GM12878 (cell line): ENCODE measurements around the gene LBX1. TPM values are rescaled to one million over a fixed set of nuclear protein-coding genes. Genes with fewer than 3 reads are reported as not detected.

Experiments used
- ATAC-seq: fragments of 200-7000 bp; cut with Tn5 transposase; 3 replicates; pipeline ENCODE4 v1.9.1; 2020; ENCODE audit warnings: mild to moderate bottlenecking, moderate library complexity
- BruUV-seq: library from RNA; stranded (reverse); fragments of 400-500 nt; replicated peaks from 2 replicates; lab custom pipeline; 2021; lab: Mats Ljungman, UMichigan
- CTCF ChIA-PET: fragments of 300-600 bp; sonication (Branson Sonifier 250); formaldehyde crosslinking; extraction: SDS; loops from one replicate; lab custom pipeline; 2021; ENCODE audit warnings: inconsistent platforms; lab: Yijun Ruan, JAX
- POLR2A ChIA-PET: fragments of 350-600 bp; formaldehyde crosslinking; extraction: SDS; loops from one replicate; lab custom pipeline; 2021; ENCODE audit warnings: inconsistent platforms; lab: Charles Lee
- RAD21 ChIA-PET: fragments of 300-600 bp; sonication (Branson Sonifier 250); formaldehyde crosslinking; loops from one replicate; lab custom pipeline; 2023; ENCODE audit warnings: antibody characterized with exemption; ENCODE audit not compliant: unreplicated experiment; lab: Charles Lee
- SMC1A ChIA-PET: fragments of 300-600 bp; sonication (Branson Sonifier 250); formaldehyde crosslinking; loops from one replicate; lab custom pipeline; 2023; ENCODE audit not compliant: unreplicated experiment, uncharacterized antibody; lab: Charles Lee
- DNase-seq: peaks from one replicate; pipeline ENCODE4 v3.0.0-alpha.2; 2011; ENCODE audit warnings: low read depth, low spot score
- FAIRE-seq: peaks from 3 replicates; lab custom pipeline; 2011; peaks lifted over from hg19 to GRCh38; lab: Jason Lieb, UNC
- H2AFZ ChIP-seq: 2 replicates; pipeline ENCODE4 v1.6.0; 2011; ENCODE audit warnings: low read depth, low read length, control low read depth; ENCODE audit not compliant: control insufficient read depth
- H3K27ac ChIP-seq: 2 replicates; pipeline ENCODE4 v1.5.1; 2011; ENCODE audit warnings: control low read depth; ENCODE audit not compliant: control insufficient read depth, insufficient read depth
- H3K27me3 ChIP-seq, 2 experiments: replicated peaks in 1 of 2; 2 replicates each; pipeline versions ENCODE4 v1.6.0 to v1.6.1; 2011; ENCODE audit warnings: low read length in 1 of 2; ENCODE audit not compliant: control insufficient read depth in 2 of 2, insufficient read depth in 2 of 2
- H3K36me3 ChIP-seq, 2 experiments: 2 replicates each; pipeline ENCODE4 v1.5.1; 2011; ENCODE audit warnings: low read length in 1 of 2; ENCODE audit not compliant: control insufficient read depth in 2 of 2, insufficient read depth in 2 of 2
- H3K4me1 ChIP-seq: 2 replicates; pipeline ENCODE4 v1.6.1; 2011; ENCODE audit warnings: mild to moderate bottlenecking, low read length, moderate library complexity, mixed read lengths; ENCODE audit not compliant: control insufficient read depth, insufficient read depth
- H3K4me2 ChIP-seq: 2 replicates; pipeline ENCODE4 v1.6.0; 2011; ENCODE audit warnings: control low read depth; ENCODE audit not compliant: control insufficient read depth, insufficient read depth
- H3K4me3 ChIP-seq: fragments of 200-600 bp; sonication (generic); 2 replicates; pipeline ENCODE4 v1.5.1; 2016
- H3K79me2 ChIP-seq: 2 replicates; pipeline ENCODE4 v1.6.0; 2011; ENCODE audit warnings: low read length; ENCODE audit not compliant: control insufficient read depth, insufficient read depth
- H3K9ac ChIP-seq: 2 replicates; pipeline ENCODE4 v1.8.0; 2011; ENCODE audit warnings: low read length, control low read depth, mixed read lengths; ENCODE audit not compliant: control insufficient read depth, insufficient read depth
- H3K9me3 ChIP-seq: replicated peaks from 3 replicates; pipeline ENCODE4 v1.5.1; 2011; ENCODE audit warnings: mild to moderate bottlenecking, low read length; ENCODE audit not compliant: control insufficient read depth, insufficient read depth
- H4K20me1 ChIP-seq: 2 replicates; pipeline ENCODE4 v1.6.0; 2011; ENCODE audit not compliant: control insufficient read depth, insufficient read depth
- ASH2L ChIP-seq: fragments of 300-600, 200-600 bp; sonication (generic); IDR thresholded peaks from 2 replicates; pipeline ENCODE4 v1.6.1; 2017; ENCODE audit warnings: low read depth, mild to moderate bottlenecking, borderline replicate concordance
- BCL3 ChIP-seq: IDR thresholded peaks from 2 replicates; pipeline ENCODE4 v1.6.1; 2011; ENCODE audit warnings: borderline replicate concordance, low read depth, mild to moderate bottlenecking, moderate library complexity, low read length; ENCODE audit not compliant: insufficient read depth, poor library complexity, severe bottlenecking
- CBX3 ChIP-seq: fragments of 200-600 bp; sonication (generic); IDR thresholded peaks from 2 replicates; pipeline ENCODE4 v1.6.1; 2016; ENCODE audit warnings: low read depth, borderline replicate concordance
- CBX5 ChIP-seq: sonication (generic); IDR thresholded peaks from 2 replicates; pipeline ENCODE4 v1.6.1; 2016; ENCODE audit warnings: low read depth, moderate library complexity, mild to moderate bottlenecking, inconsistent platforms
- CEBPB ChIP-seq, 2 experiments: fragments of 150-350 bp in 1 of 2; IDR thresholded peaks; 2 replicates each; pipeline ENCODE4 v1.6.1; 2012 to 2014; ENCODE audit warnings: low read depth in 2 of 2, low read length in 2 of 2, borderline replicate concordance in 1 of 2, inconsistent platforms in 1 of 2
- EGR1 ChIP-seq, 2 experiments: IDR thresholded peaks; 1 replicate in 1 of 2; 2 replicates in 1 of 2; pipeline ENCODE4 v1.6.1; 2011 to 2012; ENCODE audit warnings: low read depth in 2 of 2, low read length in 2 of 2, borderline replicate concordance in 1 of 2, mild to moderate bottlenecking in 1 of 2, moderate library complexity in 1 of 2
- EP300 ChIP-seq, 2 experiments: fragments of 150-350 bp in 1 of 2; IDR thresholded peaks; 2 replicates each; pipeline ENCODE4 v1.6.1; 2011 to 2012; ENCODE audit warnings: low read depth in 2 of 2, low read length in 2 of 2, borderline replicate concordance in 1 of 2, improper control_type of control experiment in 1 of 2, inconsistent platforms in 1 of 2; ENCODE audit not compliant: control insufficient read depth in 1 of 2
- JUND ChIP-seq: IDR thresholded peaks from 2 replicates; pipeline ENCODE4 v1.6.1; 2012; ENCODE audit warnings: low read depth, mild to moderate bottlenecking, low read length, improper control_type of control experiment, moderate library complexity
- KAT2A ChIP-seq: conservative IDR thresholded peaks from 2 replicates; pipeline ENCODE4 v1.6.1; 2011; ENCODE audit warnings: low read depth, low read length; ENCODE audit not compliant: control insufficient read depth
- KLF5 ChIP-seq: fragments of 450-650 bp; IDR thresholded peaks from 2 replicates; pipeline ENCODE4 v1.6.1; 2014; ENCODE audit warnings: mild to moderate bottlenecking; ENCODE audit not compliant: partially characterized antibody
- MEF2B ChIP-seq: fragments of 450-650 bp; IDR thresholded peaks from 2 replicates; pipeline ENCODE4 v1.6.1; 2018; ENCODE audit warnings: mild to moderate bottlenecking, moderate library complexity; ENCODE audit not compliant: partially characterized antibody, poor library complexity, severe bottlenecking
- MLLT1 ChIP-seq: fragments of 450-650 bp; IDR thresholded peaks from 2 replicates; pipeline ENCODE4 v1.6.1; 2016; ENCODE audit warnings: mild to moderate bottlenecking
- MTA3 ChIP-seq: IDR thresholded peaks from 2 replicates; pipeline ENCODE4 v1.6.1; 2012; ENCODE audit warnings: low read length, inconsistent platforms, borderline replicate concordance
- NRF1 ChIP-seq: conservative IDR thresholded peaks from 2 replicates; pipeline ENCODE4 v1.6.1; 2011; ENCODE audit warnings: mild to moderate bottlenecking, low read depth, low read length, improper control_type of control experiment
- POLR2AphosphoS5 ChIP-seq: IDR thresholded peaks from 2 replicates; pipeline ENCODE4 v1.6.1; 2011; ENCODE audit warnings: mild to moderate bottlenecking, low read length, inconsistent platforms
- YY1 ChIP-seq: IDR thresholded peaks from 2 replicates; pipeline ENCODE4 v1.6.1; 2011; ENCODE audit warnings: low read depth, mild to moderate bottlenecking, low read length
- ZSCAN29 ChIP-seq: fragments of 450-650 bp; IDR thresholded peaks from 2 replicates; pipeline ENCODE4 v1.6.1; 2017; ENCODE audit warnings: mild to moderate bottlenecking, moderate library complexity
- WGBS: methylation state at CpG from one replicate; pipeline ENCODE4 v1.1.6; 2016; ENCODE audit warnings: low lambda C conversion rate; ENCODE audit not compliant: insufficient replicate concordance, insufficient coverage; ENCODE audit errors: missing lambda C conversion rate; 5-methylcytosine and 5-hydroxymethylcytosine counted together
- in situ Hi-C: fragments of 300-500 bp; cut with MboI; formaldehyde crosslinking; loops from 9 replicates; pipeline ENCODE4 v1.14.3; 2018; ENCODE audit warnings: mixed read lengths
- intact Hi-C: fragments of 100-400 bp; cut with micrococcal nuclease; formaldehyde crosslinking; loops from one replicate; pipeline ENCODE4 v1.14.2; 2022; ENCODE audit not compliant: unreplicated experiment
- polyA plus RNA-seq, 11 experiments: library from polyadenylated mRNA; depleted of rRNA in 4 of 11; unstranded in 6 of 11; stranded (reverse) in 5 of 11; fragments of >200 nt; fragmentation: Nextera tagmentation in 4 of 11; fragmentation: Illumina TruSeq in 1 of 11; extraction: Ambion mirVana in 4 of 11; extraction: Trizol in 1 of 11; gene quantifications; 1 replicate in 1 of 11; 2 replicates in 10 of 11; pipeline versions ENCODE4 v1.2.1 to v1.2.3, GENCODE V29; 2011 to 2016; ENCODE audit warnings: inconsistent platforms in 2 of 11, missing spikeins in 2 of 11, low read depth in 1 of 11
- total RNA-seq, 4 experiments: library from RNA; depleted of rRNA in 3 of 4; stranded (reverse); fragments of >200 nt in 3 of 4; fragmentation: Illumina TruSeq in 1 of 4; extraction: Trizol in 1 of 4; gene quantifications; 2 replicates each; pipeline versions ENCODE4 v1.2.1 to v1.2.3, GENCODE V29; 2013 to 2021
- TF ChIP-seq, protein P1 (sequence below): IDR thresholded peaks from 2 replicates; pipeline ENCODE4 v1.6.1; 2011; ENCODE audit warnings: low read depth, mild to moderate bottlenecking, low read length, moderate library complexity, borderline replicate concordance; ENCODE audit errors: extremely low read depth

The LBX1 gene
- total and polyA plus RNA-seq, 10 of the 15 experiments (the other 5 are each of a cell fraction or from before 2014, with no cell fraction given), result not detected

DNA sequence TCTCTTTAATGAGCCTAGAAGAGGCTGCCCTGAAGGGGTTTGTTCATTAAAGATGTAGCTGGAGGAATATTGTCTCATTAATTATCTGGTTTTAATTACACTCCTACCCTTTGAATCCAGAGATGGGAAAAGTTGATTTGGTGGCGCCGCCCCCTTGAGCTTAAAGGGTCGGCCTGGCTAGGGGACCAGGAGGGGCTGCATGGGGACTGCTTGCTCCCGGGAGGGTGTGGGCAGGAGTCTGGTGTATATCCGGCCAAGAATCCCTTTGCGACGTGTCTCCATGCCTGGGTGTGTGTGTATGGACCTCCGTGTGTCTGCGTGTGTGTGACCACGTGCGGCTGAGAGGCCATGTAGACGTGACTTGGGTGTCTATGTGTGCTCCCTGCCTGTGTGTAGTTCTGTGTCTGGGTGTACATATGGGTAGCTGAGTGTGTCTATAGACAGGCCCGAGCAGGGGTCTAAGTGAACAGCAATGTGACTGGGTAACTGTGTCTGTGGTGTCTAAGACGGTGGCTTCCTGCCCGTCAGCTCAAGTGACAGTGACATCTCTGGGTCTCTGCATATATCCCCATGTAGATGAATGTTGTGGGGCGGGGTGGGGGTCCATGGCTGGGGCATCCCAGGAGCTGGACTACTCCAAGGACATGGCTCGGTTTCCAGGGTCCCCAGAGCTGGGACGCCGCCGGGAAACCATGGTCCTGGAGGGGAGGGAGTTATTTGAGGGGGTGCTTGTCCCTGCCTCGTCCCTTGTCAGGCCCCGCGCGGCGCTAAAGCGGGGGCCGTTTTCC is 10.7 kb downstream of the LBX1 start:
- no peak for FAIRE-seq
- no peaks in the 10 kb centered on the region for H3K79me2 ChIP-seq
- H3K4me2 ChIP-seq, result no peak overlapping the region
- no peak overlapping the region for H3K9ac ChIP-seq
- WGBS, result 15% methylated on average over 27 of the region's 27 CpGs
- SMC1A ChIA-PET, result no interaction called here
- peaks cover 28 to 38% of the 10 kb centered on the region in 2 experiments for H3K27me3 ChIP-seq
- no peak overlapping the region for H3K4me3 ChIP-seq
- intact Hi-C loops, result loop anchor here (10.0 kb wide), 1 partner anchor 856 kb away; no protein-coding TSS in a partner anchor
- no peaks in the 10 kb centered on the region for H3K9me3 ChIP-seq
- RAD21 ChIA-PET, result interaction anchor here (1.0 kb wide), 1 partner anchor 223 kb away, joined by 3 read pairs; no protein-coding TSS in a partner anchor
- no peaks in the 10 kb centered on the region for H3K36me3 ChIP-seq
- no peak overlapping the region for H2AFZ ChIP-seq
- DNase-seq, result no peak
- POLR2A ChIA-PET, result interaction anchor here (0.6 kb wide), 1 partner anchor 71 kb away, joined by 5 read pairs; no protein-coding TSS in a partner anchor
- in situ Hi-C loops, result loop anchor here (10.0 to 25.0 kb wide), 2 partner anchors 246 to 869 kb away; no protein-coding TSS in a partner anchor
- BruUV-seq, result no TSS peak
- no peak for ATAC-seq
- H3K27ac ChIP-seq, result no peak overlapping the region
- CTCF ChIA-PET, result no interaction called here
- no peaks in the 10 kb centered on the region for H4K20me1 ChIP-seq
- H3K4me1 ChIP-seq, result no peaks in the 10 kb centered on the region
- TF ChIP-seq EP300 (IDR thresholded peaks at IDR 0.05; ENCODE audit: borderline replicate concordance in 1 of 2, control insufficient read depth in 1 of 2, low read depth in 2 of 2, low read length in 2 of 2), result no peak
- no peak for TF ChIP-seq POLR2AphosphoS5
- TF ChIP-seq, protein P1, sequence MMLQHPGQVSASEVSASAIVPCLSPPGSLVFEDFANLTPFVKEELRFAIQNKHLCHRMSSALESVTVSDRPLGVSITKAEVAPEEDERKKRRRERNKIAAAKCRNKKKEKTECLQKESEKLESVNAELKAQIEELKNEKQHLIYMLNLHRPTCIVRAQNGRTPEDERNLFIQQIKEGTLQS, result no peak
- no peak for TF ChIP-seq CBX5
- no peak for TF ChIP-seq ASH2L
- no peak for TF ChIP-seq MTA3
- no peak for TF ChIP-seq EGR1 (IDR thresholded peaks at IDR 0.05; ENCODE audit: borderline replicate concordance in 1 of 2, low read depth in 2 of 2, low read length in 2 of 2)
- TF ChIP-seq NRF1, result no peak
- no peak for TF ChIP-seq MEF2B
- TF ChIP-seq KLF5, result no peak
- TF ChIP-seq MLLT1, result no peak
- no peak for TF ChIP-seq YY1
- no peak for TF ChIP-seq CBX3
- no peak for TF ChIP-seq BCL3
- TF ChIP-seq JUND, result no peak
- no peak for TF ChIP-seq CEBPB (IDR thresholded peaks at IDR 0.05; ENCODE audit: borderline replicate concordance in 1 of 2, low read depth in 2 of 2, low read length in 2 of 2)
- TF ChIP-seq KAT2A, result no peak
- TF ChIP-seq ZSCAN29, result no peak
